Astrocyte (in vitro differentiated cells and primary cell): ENCODE results near the gene KNL1.

Experiments used
- CTCF ChIP-seq: IDR thresholded peaks from 2 replicates; pipeline ENCODE4 v1.5.1; 2011; ENCODE audit warnings: low read depth, mild to moderate bottlenecking, inconsistent platforms, low read length, moderate library complexity; ENCODE audit not compliant: insufficient read depth
- EZH2 ChIP-seq: IDR thresholded peaks from 2 replicates; pipeline ENCODE4 v1.6.1; 2012; ENCODE audit warnings: mild to moderate bottlenecking, low read length, inconsistent platforms; ENCODE audit not compliant: insufficient read depth

GRCh38 chr15:40565333-40566238 lies 28.5 kb upstream of the KNL1 start:
- no peak for TF ChIP-seq CTCF
- TF ChIP-seq EZH2: no peak
